GM12892 (cell line): ENCODE data around the gene RAB22A.

ENCODE experiments used
- POLR2A ChIP-seq: IDR thresholded peaks from 2 replicates; pipeline ENCODE4 v1.6.1; 2011; ENCODE audit warnings: low read depth, low read length, control low read depth
- POLR2AphosphoS5 ChIP-seq: IDR thresholded peaks from 2 replicates; pipeline ENCODE4 v1.6.1; 2011; ENCODE audit warnings: low read depth, low read length, control low read depth
- TAF1 ChIP-seq: IDR thresholded peaks from 2 replicates; pipeline ENCODE4 v1.6.1; 2011; ENCODE audit warnings: low read depth, mild to moderate bottlenecking, control low read depth, low read length, borderline replicate concordance

GRCh38 chr20:58287638-58288037 lies 21.9 kb upstream of the RAB22A start:
- TF ChIP-seq POLR2AphosphoS5 (no peak), TAF1 (no peak), POLR2A (no peak)
